Activated T-helper 1 cell treated with anti-CD3 and anti-CD28 coated beads, Interleukin-2, amount 50 U/mL, for 16 hours (primary cell): ENCODE results near the gene KCNH6.

Experiments used
- DNase-seq, 2 donors: peaks; one replicate each; pipeline ENCODE4 v3.0.0-alpha.2; 2020; ENCODE audit warnings: low read depth in 1 of 2, low spot score in 1 of 2

Gene KCNH6

GRCh38 chr17:63506627-63507026 is 16.5 kb upstream of the KCNH6 start:
- DNase-seq: no peak

GRCh38 chr17:63511331-63511730 is 11.8 kb upstream of the KCNH6 start:
- no peak for DNase-seq

- no peak for DNase-seq
These were observed 10.8 kb upstream of the KCNH6 start for GRCh38 chr17:63512388-63512787.

GRCh38 chr17:63512896-63513644 is 10.1 kb upstream of the KCNH6 start:
- DNase-seq: no peak

- no peak for DNase-seq
These were observed 8.7 kb upstream of the KCNH6 start for GRCh38 chr17:63514477-63514876.

- DNase-seq: no peak
These were observed 8.2 kb upstream of the KCNH6 start for GRCh38 chr17:63514974-63515373.

- DNase-seq: no peak
These were observed 7.7 kb upstream of the KCNH6 start for GRCh38 chr17:63515426-63515825.

GRCh38 chr17:63516910-63517824 is 6.0 kb upstream of the KCNH6 start:
- DNase-seq: no peak

- DNase-seq: no peak
These were observed 5.2 kb upstream of the KCNH6 start for GRCh38 chr17:63517825-63518534.

- no peak for DNase-seq
These were observed 3.9 kb upstream of the KCNH6 start for GRCh38 chr17:63519116-63519881.

GRCh38 chr17:63519972-63520882 is 2.9 kb upstream of the KCNH6 start:
- no peak for DNase-seq

GRCh38 chr17:63524051-63524450 is 893 bp downstream of the KCNH6 start:
- no peak for DNase-seq

GRCh38 chr17:63525190-63525946 is 2.2 kb downstream of the KCNH6 start:
- no peak for DNase-seq

GRCh38 chr17:63526861-63527260 is 3.7 kb downstream of the KCNH6 start:
- DNase-seq: no peak

GRCh38 chr17:63528183-63528582 is 5.0 kb downstream of the KCNH6 start:
- DNase-seq: no peak

- no peak for DNase-seq
These were observed 6.8 kb downstream of the KCNH6 start for GRCh38 chr17:63529711-63530556.

GRCh38 chr17:63530557-63531021 is 7.4 kb downstream of the KCNH6 start:
- DNase-seq: no peak
